Subcutaneous adipose tissue (tissue), 4 donors: ENCODE data around the gene GBF1. TPM values are rescaled to one million over a fixed set of nuclear protein-coding genes. Genes with fewer than 3 reads are reported as not detected.

ENCODE experiments used
- CTCF ChIP-seq: fragments of 450-650 bp; IDR thresholded peaks from one replicate; pipeline ENCODE4 v1.5.1; 2016; ENCODE audit warnings: low read depth, mild to moderate bottlenecking, control low read depth, antibody characterized with exemption, moderate library complexity
- total RNA-seq, 4 donors: library from RNA; depleted of rRNA; stranded (reverse); fragments of >200 nt; gene quantifications; one replicate each; pipeline ENCODE4 v1.1.0, GENCODE V29; 2016

Gene GBF1
- total RNA-seq, 4 donors from 2014 or later, result 21.6 to 34.3 (median 24.0) TPM

- no peak for TF ChIP-seq CTCF
These were observed 129.9 kb downstream of the GBF1 start for GRCh38 chr10:102375250-102375649.

- TF ChIP-seq CTCF, result no peak
These were observed 130.5 kb downstream of the GBF1 start for GRCh38 chr10:102375867-102376266.

- TF ChIP-seq CTCF, result no peak
These were observed 131.6 kb downstream of the GBF1 start for GRCh38 chr10:102376901-102377300.

- no peak for TF ChIP-seq CTCF
These were observed 134.1 kb downstream of the GBF1 start for GRCh38 chr10:102379383-102379782.

GRCh38 chr10:102381983-102382382 lies 136.7 kb downstream of the GBF1 start:
- TF ChIP-seq CTCF, result no peak

GRCh38 chr10:102382871-102383270 lies 137.5 kb downstream of the GBF1 start:
- TF ChIP-seq CTCF, result no peak

- TF ChIP-seq CTCF, result no peak
These were observed 138.7 kb downstream of the GBF1 start for GRCh38 chr10:102384053-102384452.
